Measurements from ENCODE around the gene CAPZA1. TPM values are rescaled to one million over a fixed set of nuclear protein-coding genes. Genes with fewer than 3 reads are reported as not detected.

The CAPZA1 gene
- total and polyA plus RNA-seq, 12 donors: 60.1 to 178 (median 94.0) TPM

DNA sequence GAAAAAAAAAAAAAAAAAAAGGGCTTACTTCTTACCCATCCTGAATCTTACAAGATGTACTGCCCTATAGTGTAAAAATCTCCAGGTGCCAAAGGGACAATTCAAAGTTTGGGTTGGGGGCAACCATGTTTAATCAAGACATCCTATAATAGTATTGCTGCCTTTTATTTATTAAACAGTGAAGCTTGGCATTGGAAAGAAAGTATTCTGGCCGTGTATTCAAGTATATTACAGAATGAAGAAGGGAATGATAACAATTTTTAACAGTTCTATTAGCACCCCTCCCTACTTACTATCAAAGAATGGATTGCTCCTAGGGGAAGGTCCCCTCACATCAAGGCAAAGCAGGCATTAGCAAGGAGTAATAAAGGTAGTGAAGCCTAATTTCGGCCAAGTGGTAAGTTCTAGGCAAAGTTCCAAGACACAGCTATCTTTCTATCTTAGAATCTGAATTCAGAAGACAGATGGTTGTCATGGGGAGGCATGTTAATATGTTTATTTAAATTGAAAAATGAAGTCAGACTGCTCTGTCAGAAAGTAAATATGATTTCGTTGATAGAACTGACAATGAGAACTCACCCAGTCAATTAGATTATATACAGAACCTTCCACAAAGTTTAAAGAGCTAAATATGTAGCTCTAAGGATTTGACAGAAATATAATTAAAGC is 25.3 kb upstream of the CAPZA1 start:
- H3K36me3 ChIP-seq (replicated peaks in 1 of 2): peaks cover 0 to 13% of the 10 kb centered on the region in 2 donors
- no peaks in the 10 kb centered on the region for H3K27me3 ChIP-seq
- H3K27ac ChIP-seq: no peak overlapping the region
- H3K9me3 ChIP-seq (replicated peaks in 1 of 3): no peaks in the 10 kb centered on the region
- TF ChIP-seq POLR2A (IDR thresholded peaks at IDR 0.05) (no peak), CTCF (IDR thresholded peaks at IDR 0.05) (no peak)
- WGBS, 4 donors: 53 to 67% (median 63%) methylated on average over 3 of the region's 3 CpGs
- no peak for DNase-seq
- no peak overlapping the region for H3K4me3 ChIP-seq
- intact Hi-C loops (cut with DNase I): no loop called here
- no peaks in the 10 kb centered on the region for H3K4me1 ChIP-seq (replicated peaks in 1 of 2)

GRCh38 chr1:112599477-112599876 is 20.2 kb upstream of the CAPZA1 start:
- TF ChIP-seq POLR2A (IDR thresholded peaks at IDR 0.05) (no peak), CTCF (IDR thresholded peaks at IDR 0.05) (no peak)
- no peaks in the 10 kb centered on the region for H3K9me3 ChIP-seq (replicated peaks in 1 of 3)
- WGBS, 4 donors: 89 to 95% (median 92%) methylated on average over 4 of the region's 4 CpGs
- intact Hi-C loops (cut with DNase I): no loop called here
- H3K36me3 ChIP-seq (replicated peaks in 1 of 2): peaks cover 0 to 41% of the 10 kb centered on the region in 2 donors
- H3K4me3 ChIP-seq: no peak overlapping the region
- H3K27ac ChIP-seq: no peak overlapping the region
- no peak for DNase-seq
- no peaks in the 10 kb centered on the region for H3K27me3 ChIP-seq
- H3K4me1 ChIP-seq (replicated peaks in 1 of 2): no peaks in the 10 kb centered on the region

DNA sequence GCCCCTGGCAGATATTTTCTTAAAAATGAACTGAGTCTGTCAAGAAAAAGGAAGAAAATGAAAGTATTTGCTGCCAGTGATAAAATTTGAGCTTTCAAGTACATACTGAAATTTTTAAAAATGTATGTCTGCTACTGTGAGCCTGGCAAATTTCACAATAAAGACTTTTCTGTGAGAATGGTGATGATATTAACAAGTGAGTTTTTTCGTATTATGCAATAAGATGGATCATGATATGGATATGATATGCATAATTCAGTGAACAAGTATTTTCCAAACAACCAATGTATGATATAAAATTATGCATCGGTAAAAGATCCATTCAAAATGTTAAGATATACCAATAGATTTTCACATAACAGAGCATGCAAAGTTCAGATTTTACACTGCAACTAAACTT is 16.6 kb upstream of the CAPZA1 start:
- Histone ChIP-seq H3K9me3 (replicated peaks in 1 of 3) (no peaks in the 10 kb centered on the region), H3K4me1 (replicated peaks in 1 of 2) (no peaks in the 10 kb centered on the region), H3K27ac (no peak overlapping the region), H3K4me3 (no peak overlapping the region), H3K36me3 (replicated peaks in 1 of 2) (peaks cover 0 to 55% of the 10 kb centered on the region in 2 donors), H3K27me3 (no peaks in the 10 kb centered on the region)
- intact Hi-C loops (cut with DNase I): no loop called here
- no peak for TF ChIP-seq POLR2A (IDR thresholded peaks at IDR 0.05)
- no peak for TF ChIP-seq CTCF (IDR thresholded peaks at IDR 0.05)
- 94 to 98% (median 96%) methylated on average over 2 of the region's 2 CpGs for whole genome bisulfite sequencing, 4 donors
- no peak for DNase-seq

GRCh38 chr1:112603541-112603940 is 16.1 kb upstream of the CAPZA1 start:
- Histone ChIP-seq H3K27me3 (no peaks in the 10 kb centered on the region), H3K36me3 (replicated peaks in 1 of 2) (peaks cover 0 to 60% of the 10 kb centered on the region in 2 donors), H3K4me1 (replicated peaks in 1 of 2) (no peaks in the 10 kb centered on the region), H3K4me3 (no peak overlapping the region), H3K27ac (no peak overlapping the region), H3K9me3 (replicated peaks in 1 of 3) (no peaks in the 10 kb centered on the region)
- intact Hi-C loops (cut with DNase I): no loop called here
- WGBS, 4 donors: 95 to 100% (median 97%) methylated on average over 1 of the region's 1 CpG
- no peak for DNase-seq
- no peak for TF ChIP-seq CTCF (IDR thresholded peaks at IDR 0.05)
- no peak for TF ChIP-seq POLR2A (IDR thresholded peaks at IDR 0.05)

All from adrenal gland (tissue), 12 donors.